Frontal cortex (tissue), 4 donors: Measurements from ENCODE around the gene MAU2. TPM values are rescaled to one million over a fixed set of nuclear protein-coding genes. Genes with fewer than 3 reads are reported as not detected.
A peak's percentile ranks its signal among the peaks of the same experiment; 100 is the strongest.

Experiments
- DNase-seq, 2 donors: peaks; one replicate each; pipeline ENCODE4 v3.0.0; 2012; ENCODE audit warnings: low spot score in 2 of 2
- FAIRE-seq: peaks from 2 replicates; lab custom pipeline; 2012; peaks lifted over from hg19 to GRCh38; lab: Jason Lieb, UNC
- total RNA-seq: library from RNA; depleted of rRNA; stranded (reverse); fragments of >200 nt; gene quantifications from one replicate; pipeline ENCODE4 v1.2.3, GENCODE V29; 2014
- donor health status: control.
- donor health status: control.
- donor health status: control.

Gene MAU2
- total RNA-seq, 1 donor from 2014 or later: 20.8 TPM

- DNase-seq (peak in 1 of 2 donors; percentile 41), FAIRE-seq (no peak)
Measured at GRCh38 chr19:19405971-19406877, 85.6 kb downstream of the MAU2 start.

- DNase-seq (no peak), FAIRE-seq (no peak)
Measured at GRCh38 chr19:19406878-19407632, 86.4 kb downstream of the MAU2 start.

DNA sequence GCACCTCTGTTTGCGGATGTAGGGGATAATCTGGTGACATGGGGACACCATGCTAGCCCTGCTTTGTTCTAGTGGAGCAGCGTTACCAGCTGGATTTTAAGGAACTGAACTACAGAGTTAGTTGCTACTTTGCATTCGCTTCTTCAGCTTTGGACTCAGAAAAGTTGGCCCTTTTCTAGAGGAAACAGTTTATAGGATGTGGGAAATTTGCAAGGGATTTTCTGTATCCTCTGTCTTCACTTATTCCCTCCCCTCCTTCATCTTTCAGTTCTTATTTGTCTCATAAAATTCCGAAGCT lies 87.0 kb downstream of the MAU2 start:
- DNase-seq: no peak
- no peak for FAIRE-seq

Other genes with a start within 250 kb of the MAU2 start
- 8.6 TPM for gene TMEM161A, start 182.4 kb upstream of the MAU2 start, total RNA-seq
- not detected for gene MEF2B, start 150.6 kb upstream of the MAU2 start, total RNA-seq
- gene BORCS8, start 128.7 kb upstream of the MAU2 start, total RNA-seq: 28.1 TPM
- gene RFXANK, start 128.6 kb upstream of the MAU2 start, total RNA-seq: 18.3 TPM
- 9.0 TPM for gene NR2C2AP, start 117.4 kb upstream of the MAU2 start, total RNA-seq
- 162 TPM for gene NCAN, start 108.9 kb upstream of the MAU2 start, total RNA-seq
- gene TM6SF2, start 47.5 kb upstream of the MAU2 start, total RNA-seq: 0.41 TPM
- 22.8 TPM for gene SUGP1, start 320 bp upstream of the MAU2 start, total RNA-seq
- 7.7 TPM for gene GATAD2A, start 84.8 kb downstream of the MAU2 start, total RNA-seq
- 2.4 TPM for gene TSSK6, start 194.7 kb downstream of the MAU2 start, total RNA-seq
- gene NDUFA13, start 195.4 kb downstream of the MAU2 start, total RNA-seq: 86.8 TPM
- 5.7 TPM for gene YJEFN3, start 208.1 kb downstream of the MAU2 start, total RNA-seq
- gene CILP2, start 217.4 kb downstream of the MAU2 start, total RNA-seq: 0.82 TPM